Small intestine (tissue), 7 donors: ENCODE results near the gene HS6ST1. TPM values are rescaled to one million over a fixed set of nuclear protein-coding genes. Genes with fewer than 3 reads are reported as not detected.

Experiments
- DNase-seq, 2 donors: peaks; one replicate each; pipeline versions ENCODE4 v3.0.0 to v3.0.0-alpha.2; 2013
- FAIRE-seq: peaks from 2 replicates; lab custom pipeline; 2012; peaks lifted over from hg19 to GRCh38; lab: Jason Lieb, UNC
- H3K27ac ChIP-seq, 3 donors: one replicate each; pipeline ENCODE4 v1.5.1; 2013; ENCODE audit warnings: low read length in 2 of 3, mild to moderate bottlenecking in 2 of 3, control low read depth in 1 of 3, inconsistent platforms in 1 of 3, low read depth in 1 of 3, moderate library complexity in 1 of 3
- H3K27me3 ChIP-seq, 3 donors: one replicate each; pipeline ENCODE4 v1.6.1; 2013; ENCODE audit warnings: low read length in 3 of 3, inconsistent platforms in 1 of 3; ENCODE audit not compliant: control insufficient read depth in 3 of 3, insufficient read depth in 3 of 3
- H3K36me3 ChIP-seq, 3 donors: one replicate each; pipeline ENCODE4 v1.6.1; 2013; ENCODE audit warnings: low read length in 3 of 3, inconsistent platforms in 1 of 3, low read depth in 1 of 3, mild to moderate bottlenecking in 1 of 3, moderate library complexity in 1 of 3; ENCODE audit not compliant: control insufficient read depth in 3 of 3, insufficient read depth in 2 of 3
- H3K4me1 ChIP-seq, 3 donors: one replicate each; pipeline ENCODE4 v1.6.1; 2013; ENCODE audit warnings: low read length in 2 of 3, inconsistent platforms in 1 of 3, low read depth in 1 of 3, mild to moderate bottlenecking in 1 of 3, moderate library complexity in 1 of 3; ENCODE audit not compliant: control insufficient read depth in 3 of 3, insufficient read depth in 2 of 3
- H3K4me3 ChIP-seq, 3 donors: one replicate each; pipeline ENCODE4 v1.5.1; 2013; ENCODE audit warnings: low read length in 3 of 3, control low read depth in 1 of 3, inconsistent platforms in 1 of 3, low read depth in 1 of 3, mild to moderate bottlenecking in 1 of 3, moderate library complexity in 1 of 3
- H3K9me3 ChIP-seq, 2 donors: one replicate each; pipeline ENCODE4 v1.6.1; 2013; ENCODE audit warnings: low read depth in 1 of 2, low read length in 1 of 2; ENCODE audit not compliant: control insufficient read depth in 2 of 2, insufficient read depth in 1 of 2
- WGBS, 3 donors: extraction: QIAGEN DNeasy Blood & Tissue Kit; methylation state at CpG; one replicate each; pipeline ENCODE4 v1.1.7; 2013; 5-methylcytosine and 5-hydroxymethylcytosine counted together
- polyA plus RNA-seq, 4 donors: library from polyadenylated mRNA; stranded (reverse) in 3 of 4; unstranded in 1 of 4; fragments of 200-250 nt in 3 of 4; fragments of 120-200 nt in 1 of 4; gene quantifications; one replicate each; pipeline versions ENCODE4 v1.2.1 to v1.2.3, GENCODE V29; 2013
- donor health status: healthy with polysubstance abuse.
- donor health status: control.
- donor health status: control.
- donor health status: Bipolar disorder and iron deficiency.
- donor health status: healthy.

Gene HS6ST1
- polyA plus RNA-seq, 4 donors, result 4.0 to 20.7 (median 12.5) TPM

DNA sequence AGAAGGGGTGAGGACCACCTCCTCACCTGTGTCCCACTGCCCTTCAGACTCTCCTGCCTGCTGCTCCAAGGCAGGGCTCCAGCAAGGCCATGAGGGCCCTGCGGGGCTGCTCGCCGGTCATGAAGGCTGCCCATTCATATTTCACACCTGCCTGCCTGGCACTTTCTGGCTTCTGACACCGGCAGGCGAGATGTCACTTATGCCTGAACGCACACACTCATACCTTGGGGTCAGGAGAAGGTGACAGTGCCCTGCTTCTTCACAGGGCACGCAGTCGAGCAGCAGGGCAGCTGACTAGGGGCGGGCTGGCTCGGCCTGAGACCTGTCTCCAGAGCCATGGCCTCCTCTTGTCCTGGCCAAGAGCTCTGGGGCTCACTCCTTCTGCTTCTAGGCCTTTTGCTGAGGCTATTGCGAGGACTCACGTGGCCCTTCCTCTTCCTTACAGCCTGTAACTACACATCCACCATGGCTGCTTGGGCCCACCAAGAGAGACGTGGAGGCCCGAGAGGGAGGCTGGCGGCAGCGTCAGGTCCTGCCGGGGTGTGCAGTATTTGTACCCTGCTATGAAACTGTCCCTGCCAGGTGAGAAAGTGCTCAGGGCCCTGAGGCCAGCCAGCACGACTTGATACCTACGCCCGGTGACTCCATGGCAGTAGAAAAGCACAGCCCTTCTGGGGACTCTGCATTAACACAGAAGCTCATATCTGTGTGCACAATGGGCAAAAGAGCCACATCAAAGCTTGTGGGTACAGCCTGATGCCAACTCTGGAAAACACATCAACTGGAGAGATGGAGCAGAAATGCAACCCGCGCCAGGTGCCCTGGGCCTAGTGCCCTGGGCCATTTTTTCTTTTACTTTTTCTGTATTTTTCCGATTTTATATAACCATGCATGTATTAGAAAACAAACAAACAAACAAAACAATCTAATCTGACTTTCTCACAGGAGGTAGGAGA lies 30.6 kb downstream of the HS6ST1 start:
- H3K4me3 ChIP-seq, result no peak overlapping the region
- H3K27ac ChIP-seq, result no peak overlapping the region
- no peaks in the 10 kb centered on the region for H3K27me3 ChIP-seq
- H3K4me1 ChIP-seq, result no peaks in the 10 kb centered on the region
- H3K36me3 ChIP-seq, result peaks cover 0 to 67% (median 0%) of the 10 kb centered on the region in 3 donors
- WGBS, 3 donors, result 90 to 94% (median 91%) methylated on average over 23 of the region's 23 CpGs
- FAIRE-seq (no peak), DNase-seq (no peak)
- no peaks in the 10 kb centered on the region for H3K9me3 ChIP-seq

- no peak for DNase-seq
- no peaks in the 10 kb centered on the region for H3K27me3 ChIP-seq
- H3K36me3 ChIP-seq, result peaks cover 0 to 71% (median 0%) of the 10 kb centered on the region in 3 donors
- 86 to 90% (median 90%) methylated on average over 11 to 12 of the region's 12 CpGs for WGBS, 3 donors
- no peak for FAIRE-seq
- no peak overlapping the region for H3K4me3 ChIP-seq
- no peak overlapping the region for H3K27ac ChIP-seq
- no peaks in the 10 kb centered on the region for H3K4me1 ChIP-seq
- H3K9me3 ChIP-seq, result no peaks in the 10 kb centered on the region
Observed at GRCh38 chr2:128286905-128287779, 31.5 kb downstream of the HS6ST1 start.

DNA sequence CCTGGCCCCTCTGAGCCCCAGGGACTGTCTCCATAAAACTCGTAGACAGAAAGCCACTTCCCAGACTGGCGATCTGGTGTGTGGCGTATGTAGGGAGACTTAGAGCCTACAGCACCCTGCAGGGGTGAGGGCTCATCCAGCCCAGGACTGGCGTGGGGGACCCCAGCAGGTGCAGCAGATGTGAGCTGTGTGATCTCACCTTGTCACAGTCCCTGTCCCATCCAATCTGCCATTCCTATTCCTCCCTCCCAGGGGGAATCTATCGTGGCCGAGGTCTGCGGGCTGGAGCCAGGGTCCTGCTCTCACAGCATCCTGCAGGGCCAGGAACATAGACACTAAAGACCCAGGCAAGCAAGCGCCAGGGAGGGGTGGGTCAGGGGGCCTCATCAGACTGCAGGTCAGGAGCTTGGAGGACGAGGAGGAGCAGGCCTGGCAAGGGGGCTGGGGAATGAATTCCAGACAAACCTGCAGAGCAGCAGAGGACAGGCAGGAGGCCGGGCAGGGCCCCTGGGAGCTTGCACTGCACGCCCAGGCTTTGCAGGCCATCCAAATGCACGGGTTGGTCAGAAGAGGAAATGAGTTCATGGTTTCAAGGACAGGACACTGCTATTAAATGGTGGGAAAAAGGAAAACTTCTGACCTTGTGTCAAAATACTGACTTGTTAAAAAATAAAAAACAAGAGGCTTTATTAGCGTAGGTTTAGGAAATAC lies 32.5 kb downstream of the HS6ST1 start:
- Histone ChIP-seq H3K36me3 (peaks cover 0 to 67% (median 0%) of the 10 kb centered on the region in 3 donors), H3K9me3 (no peaks in the 10 kb centered on the region), H3K4me1 (peaks cover 0 to 1% (median 0%) of the 10 kb centered on the region in 3 donors), H3K27ac (no peak overlapping the region), H3K4me3 (no peak overlapping the region), H3K27me3 (no peaks in the 10 kb centered on the region)
- WGBS, 3 donors, result 78 to 83% (median 81%) methylated on average over 13 of the region's 13 CpGs
- DNase-seq (no peak), FAIRE-seq (no peak)

GRCh38 chr2:128285329-128285931 lies 33.2 kb downstream of the HS6ST1 start:
- WGBS, 3 donors, result 88 to 91% (median 88%) methylated on average over 11 to 12 of the region's 12 CpGs
- DNase-seq (no peak), FAIRE-seq (no peak)

DNA sequence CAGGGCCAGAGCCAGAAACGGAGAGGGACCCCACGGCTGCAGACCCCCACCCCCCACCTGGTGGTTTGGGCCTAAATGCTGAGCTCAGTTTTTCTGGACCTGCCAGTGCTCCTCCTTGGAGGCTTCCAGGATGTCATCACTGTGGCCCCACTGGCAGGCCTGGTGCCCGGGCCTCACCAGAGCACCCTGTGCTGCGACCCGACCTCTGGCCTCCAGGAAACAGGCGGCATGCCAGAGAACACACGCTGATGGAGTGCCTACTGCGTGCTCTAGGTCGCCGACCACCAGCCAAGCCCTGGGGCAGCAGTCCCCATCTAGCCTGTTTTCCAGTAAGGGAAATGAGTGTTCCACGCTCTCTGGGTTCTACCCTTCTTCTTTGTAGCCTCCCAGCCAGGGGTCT lies 33.8 kb downstream of the HS6ST1 start:
- no peaks in the 10 kb centered on the region for H3K9me3 ChIP-seq
- WGBS, 3 donors, result 85 to 93% (median 88%) methylated on average over 11 of the region's 11 CpGs
- FAIRE-seq (no peak), DNase-seq (no peak)
- H3K27ac ChIP-seq, result no peak overlapping the region
- H3K27me3 ChIP-seq, result no peaks in the 10 kb centered on the region
- H3K4me1 ChIP-seq, result peaks cover 0 to 5% (median 0%) of the 10 kb centered on the region in 3 donors
- H3K4me3 ChIP-seq, result no peak overlapping the region
- peaks cover 0 to 78% (median 0%) of the 10 kb centered on the region in 3 donors for H3K36me3 ChIP-seq

More at GRCh38 chr2:128285329-128285931, 33.2 kb downstream of the HS6ST1 start:
- no peak overlapping the region for H3K4me3 ChIP-seq
- no peaks in the 10 kb centered on the region for H3K27me3 ChIP-seq
- H3K27ac ChIP-seq, result no peak overlapping the region
- H3K36me3 ChIP-seq, result peaks cover 0 to 73% (median 0%) of the 10 kb centered on the region in 3 donors
- H3K4me1 ChIP-seq, result peaks cover 0 to 5% (median 0%) of the 10 kb centered on the region in 3 donors
- H3K9me3 ChIP-seq, result no peaks in the 10 kb centered on the region

- WGBS, 3 donors, result 70 to 87% (median 82%) methylated on average over 6 to 7 of the region's 7 CpGs
- no peaks in the 10 kb centered on the region for H3K27me3 ChIP-seq
- H3K4me3 ChIP-seq, result no peak overlapping the region
- no peaks in the 10 kb centered on the region for H3K9me3 ChIP-seq
- H3K36me3 ChIP-seq, result peaks cover 0 to 74% (median 0%) of the 10 kb centered on the region in 3 donors
- no peak overlapping the region for H3K27ac ChIP-seq
- FAIRE-seq (no peak), DNase-seq (no peak)
- peaks cover 0 to 5% (median 0%) of the 10 kb centered on the region in 3 donors for H3K4me1 ChIP-seq
Observed at GRCh38 chr2:128284037-128284441, 34.6 kb downstream of the HS6ST1 start.

DNA sequence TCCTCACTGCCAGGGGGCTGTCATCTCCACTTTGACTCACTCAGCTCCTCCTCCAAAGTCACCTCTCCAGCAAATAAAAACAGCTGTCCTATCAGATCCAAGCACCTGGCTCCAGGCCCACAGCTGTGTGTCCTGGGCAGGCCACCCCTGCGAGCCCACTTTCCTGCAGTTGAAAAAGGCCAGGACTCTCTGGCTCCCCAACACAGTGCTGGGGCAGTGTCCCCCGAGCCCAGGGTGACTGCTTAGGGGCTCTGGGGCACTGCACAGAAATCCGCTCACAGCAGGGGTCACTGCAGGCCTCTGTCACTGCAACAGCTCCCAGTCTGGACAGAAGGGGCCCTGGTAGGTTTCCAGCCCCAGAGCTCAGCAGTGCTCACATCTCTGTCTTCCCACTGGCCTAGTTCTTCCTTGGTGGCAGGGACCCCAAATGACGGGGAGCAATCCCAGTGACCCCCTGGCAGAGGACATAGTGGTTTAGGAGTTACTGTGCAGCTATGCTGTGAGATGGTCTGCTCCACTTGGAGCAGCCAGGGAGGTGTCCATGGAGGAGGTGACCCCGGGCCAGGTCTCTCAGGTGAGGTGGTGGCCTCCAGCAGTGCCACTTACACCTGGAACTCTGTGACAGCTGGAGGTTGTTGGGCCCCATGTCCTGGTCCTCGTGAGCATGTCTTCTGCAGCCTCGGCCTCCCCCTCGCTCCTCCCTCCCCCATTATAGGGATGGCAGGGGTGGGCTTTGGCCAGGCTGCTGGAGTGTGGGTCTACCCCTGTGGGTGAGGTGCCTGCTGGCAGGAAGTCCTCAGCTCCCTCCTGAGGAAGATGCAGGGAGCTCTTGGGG lies 35.5 kb downstream of the HS6ST1 start:
- Histone ChIP-seq H3K9me3 (no peaks in the 10 kb centered on the region), H3K27me3 (no peaks in the 10 kb centered on the region), H3K4me1 (peaks cover 0 to 9% (median 0%) of the 10 kb centered on the region in 3 donors), H3K36me3 (peaks cover 0 to 73% (median 0%) of the 10 kb centered on the region in 3 donors), H3K4me3 (no peak overlapping the region), H3K27ac (no peak overlapping the region)
- DNase-seq (no peak), FAIRE-seq (no peak)
- 81 to 86% (median 85%) methylated on average over 8 of the region's 8 CpGs for WGBS, 3 donors
